Activated CD8-positive, alpha-beta memory T cell treated with anti-CD3 and anti-CD28 coated beads, Interleukin-2, amount 50 U/mL, for 1 hour (primary cell): ENCODE measurements around the gene TMEM120A.
"Not testable (repeated sequence)": the region's sequence is repeated elsewhere in the genome, so short reads cannot be mapped to it uniquely, and the experiment has no call there.

Experiments used
- DNase-seq: peaks from one replicate; pipeline ENCODE4 v3.0.0-alpha.2; 2020; ENCODE audit errors: extremely low read depth

The TMEM120A gene

GRCh38 chr7:75994388-75995051, at the start of gene TMEM120A:
TMEM120A (minus strand) TSS chr7:75994595; CDS start chr7:75994570, 25 bp downstream.
- peak; percentile 83 for DNase-seq

DNA sequence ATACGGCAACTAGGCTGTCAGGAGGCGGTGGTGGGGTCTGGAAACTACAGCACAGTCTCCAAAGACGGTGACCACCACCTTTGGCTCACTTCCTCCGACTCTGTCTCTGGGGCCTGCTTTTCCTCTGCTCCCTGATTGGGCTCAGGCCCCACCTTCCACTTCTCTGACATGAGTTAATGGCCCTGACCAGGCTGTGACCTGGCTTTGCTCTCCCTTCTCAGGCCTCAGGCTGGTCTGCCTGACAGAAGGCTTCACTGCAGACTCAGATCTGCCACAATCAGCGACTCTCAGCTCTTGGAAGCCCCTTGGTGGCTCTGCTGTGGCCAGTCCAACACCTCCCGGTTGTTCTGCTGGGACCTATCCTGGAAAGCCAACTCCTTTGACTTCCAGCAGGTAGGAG, 45.7 kb upstream of the TMEM120A start:
- DNase-seq: no peak

- DNase-seq: no peak
These were observed 42.9 kb upstream of the TMEM120A start for GRCh38 chr7:76037310-76037709.

- DNase-seq: no peak
These were observed 37.6 kb upstream of the TMEM120A start for GRCh38 chr7:76031964-76032363.

- DNase-seq: not testable (repeated sequence)
These were observed 35.3 kb upstream of the TMEM120A start for GRCh38 chr7:76029682-76030081.

- DNase-seq: no peak
These were observed 28.6 kb upstream of the TMEM120A start for GRCh38 chr7:76023002-76023401.

DNA sequence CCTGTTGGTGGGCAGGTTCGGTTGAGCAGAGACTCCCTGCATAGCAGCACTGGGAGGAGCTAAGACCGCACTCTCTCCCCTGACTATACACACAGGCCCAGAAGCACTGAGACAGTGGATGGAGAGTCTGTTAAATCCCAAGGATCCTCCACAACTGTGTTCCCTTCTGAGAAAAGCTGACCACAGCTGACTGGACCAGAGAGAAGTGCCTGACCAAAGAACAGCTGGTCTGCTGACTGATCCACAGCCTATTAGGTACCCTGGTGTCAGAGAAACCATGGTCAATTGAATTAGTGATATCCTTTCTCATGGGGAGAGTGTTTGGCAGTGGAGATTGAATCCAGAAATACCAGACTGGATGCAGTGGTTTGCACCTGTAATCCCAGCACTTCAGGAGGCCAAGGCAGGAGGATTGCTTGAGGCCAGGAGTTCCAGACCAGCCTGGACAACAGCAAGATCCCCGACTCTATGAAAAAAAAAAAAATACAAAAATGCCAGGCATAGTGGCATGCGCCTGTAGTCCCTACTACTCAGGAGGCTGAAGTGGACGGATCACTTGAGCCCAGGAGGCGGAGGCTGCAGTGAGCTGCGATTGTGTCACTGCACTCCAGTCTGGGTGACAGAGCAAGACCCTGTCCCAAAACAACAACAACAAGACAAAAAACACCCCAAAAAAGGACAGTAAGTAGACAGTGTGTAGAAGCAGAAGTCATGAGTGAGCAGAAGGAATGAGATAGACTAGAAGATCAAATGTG, 27.8 kb upstream of the TMEM120A start:
- DNase-seq: no peak

GRCh38 chr7:76020031-76020714, 25.8 kb upstream of the TMEM120A start:
- no peak for DNase-seq

- not testable (repeated sequence) for DNase-seq
These were observed 24.1 kb upstream of the TMEM120A start for GRCh38 chr7:76018520-76018919.

- no peak for DNase-seq
These were observed 22.0 kb upstream of the TMEM120A start for GRCh38 chr7:76016191-76016947.

DNA sequence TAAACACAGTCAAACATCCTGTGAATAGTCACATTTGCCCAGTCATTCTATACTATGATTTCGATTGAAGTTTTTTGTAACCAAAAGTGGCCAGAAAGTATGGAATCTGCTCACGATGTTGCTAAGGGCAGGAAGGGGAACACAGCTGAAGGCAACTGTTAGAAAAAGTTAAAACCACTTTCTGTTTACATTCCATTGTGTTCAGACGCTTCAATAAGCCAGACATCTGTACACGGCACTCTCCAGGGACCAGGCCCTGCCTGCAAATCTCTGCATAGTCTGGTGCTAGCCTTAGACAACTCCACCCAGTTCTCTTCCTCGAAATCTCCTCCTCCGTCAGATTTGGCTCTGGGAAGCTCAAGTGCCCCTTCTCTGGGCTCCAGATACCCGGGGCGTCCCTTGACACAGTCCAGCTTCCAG, 17.1 kb upstream of the TMEM120A start:
- no peak for DNase-seq

- DNase-seq: no peak
These were observed 15.5 kb upstream of the TMEM120A start for GRCh38 chr7:76009672-76010600.

DNA sequence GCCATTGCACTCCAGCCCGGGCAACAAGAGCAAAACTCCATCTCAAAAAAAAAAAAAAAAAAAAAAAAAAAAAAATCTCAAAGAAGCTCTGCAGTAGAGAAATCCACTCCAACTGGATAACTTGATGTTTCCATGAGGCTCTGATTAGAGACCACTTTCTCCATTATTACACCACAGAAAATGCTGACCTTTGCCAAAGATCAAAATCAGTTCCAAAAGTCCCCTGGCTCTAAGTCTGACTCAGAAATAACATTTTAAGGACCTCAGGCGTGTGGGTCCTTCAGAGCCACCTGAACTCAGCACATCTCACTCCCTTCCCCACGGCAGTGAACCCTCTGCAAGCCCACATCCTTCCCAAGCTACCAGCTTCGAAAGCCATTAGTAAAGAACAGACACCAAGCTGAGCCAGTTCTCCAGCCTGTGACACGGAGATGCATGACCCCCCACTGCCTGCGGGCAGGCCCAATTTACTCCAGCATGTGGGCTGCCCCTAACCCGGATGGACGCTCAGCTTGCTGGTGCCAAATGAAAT, 13.8 kb upstream of the TMEM120A start:
- DNase-seq: no peak

DNA sequence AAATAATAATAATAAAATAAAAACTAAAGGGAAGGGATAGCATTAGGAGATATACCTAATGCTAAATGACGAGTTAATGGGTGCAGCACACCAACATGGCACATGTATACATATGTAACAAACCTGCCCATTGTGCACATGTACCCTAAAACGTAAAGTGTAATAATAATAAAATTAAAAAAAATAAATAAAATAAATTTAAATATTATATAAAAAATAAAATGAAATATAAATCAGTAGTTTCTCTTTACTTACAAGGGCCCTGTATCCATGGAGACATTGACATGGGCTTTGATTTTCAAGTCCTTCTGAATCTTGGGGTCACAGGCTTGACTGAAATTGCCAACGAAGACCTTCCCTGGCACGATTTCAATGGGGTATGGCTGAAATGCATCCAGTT, 10.6 kb upstream of the TMEM120A start:
- not testable (repeated sequence) for DNase-seq

GRCh38 chr7:76003351-76003750, 9.0 kb upstream of the TMEM120A start:
- DNase-seq: no peak

GRCh38 chr7:76002822-76003221, 8.4 kb upstream of the TMEM120A start:
- no peak for DNase-seq

DNA sequence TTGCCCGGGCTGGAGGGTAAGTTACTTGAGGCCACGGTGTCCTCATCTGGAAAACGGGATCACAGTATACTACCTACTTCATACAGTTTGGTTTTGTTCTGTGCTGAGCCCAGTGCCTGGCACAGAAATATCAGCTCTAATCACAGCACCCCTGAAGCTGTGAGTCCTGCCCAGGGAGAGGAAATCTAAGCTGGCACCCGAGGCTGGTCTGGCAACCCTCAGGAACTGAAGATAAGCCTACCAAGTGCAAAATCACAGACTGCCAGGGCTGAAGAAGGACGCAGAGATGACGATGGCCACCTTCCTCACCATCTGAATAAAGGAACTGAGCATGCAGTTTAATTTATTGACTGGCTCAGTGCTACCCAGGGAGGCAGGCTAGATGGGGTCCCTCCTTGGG, 7.7 kb upstream of the TMEM120A start:
- no peak for DNase-seq

GRCh38 chr7:76000566-76000965, 6.2 kb upstream of the TMEM120A start:
- DNase-seq: no peak

GRCh38 chr7:75998038-75998437, 3.6 kb upstream of the TMEM120A start:
- no peak for DNase-seq

DNA sequence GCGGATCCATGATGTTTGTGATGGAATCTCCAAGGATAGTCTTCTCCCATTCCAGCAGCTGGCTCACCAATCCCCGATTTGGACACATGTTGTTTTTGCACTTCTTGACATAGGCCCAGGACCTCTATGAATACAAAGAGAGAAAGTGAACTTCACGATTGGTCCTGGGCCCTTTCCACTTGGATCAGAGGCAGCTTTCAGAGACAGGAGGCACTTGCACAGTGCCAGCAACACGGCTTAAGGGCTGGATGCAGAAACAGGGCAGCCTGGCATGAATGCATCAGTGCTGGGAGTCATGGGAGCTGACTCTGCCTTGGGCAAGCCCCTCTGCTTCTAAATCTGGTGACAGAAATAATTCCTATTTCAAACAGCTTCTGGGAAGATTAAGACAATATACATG, 2.1 kb upstream of the TMEM120A start:
- no peak for DNase-seq

DNA sequence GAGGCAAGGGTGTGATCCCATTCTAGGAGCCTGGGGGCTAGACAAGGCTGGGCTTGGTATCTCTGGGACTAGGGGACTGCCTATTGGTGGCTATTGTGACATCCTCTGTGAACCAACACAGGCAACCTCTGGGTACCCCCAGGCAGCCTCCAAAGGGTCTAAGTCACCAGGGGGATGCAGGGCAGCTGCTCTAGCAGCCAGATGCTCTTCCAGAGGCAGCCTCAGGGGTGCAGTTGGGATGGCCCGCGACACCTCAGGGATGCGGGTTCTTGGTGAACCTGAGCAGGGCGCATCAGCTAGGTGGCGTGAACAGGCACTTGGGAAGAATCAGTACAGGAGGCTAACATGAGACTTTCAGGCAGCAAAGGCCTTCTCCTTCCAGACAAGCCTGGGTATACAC, 1.6 kb upstream of the TMEM120A start:
- no peak for DNase-seq
